GM12891 (cell line): ENCODE results near the gene SLC12A7.

Source experiments
- POLR2A ChIP-seq: IDR thresholded peaks from 2 replicates; pipeline ENCODE4 v1.6.1; 2011; ENCODE audit warnings: low read depth, low read length, control low read depth
- POLR2AphosphoS5 ChIP-seq: IDR thresholded peaks from 2 replicates; pipeline ENCODE4 v1.6.1; 2011; ENCODE audit warnings: low read depth, low read length, control low read depth
- POU2F2 ChIP-seq: IDR thresholded peaks from 2 replicates; pipeline ENCODE4 v1.6.1; 2011; ENCODE audit warnings: low read depth, mild to moderate bottlenecking, control low read depth, low read length, moderate library complexity

- TF ChIP-seq POLR2A (no peak), POLR2AphosphoS5 (no peak), POU2F2 (no peak)
Observed at GRCh38 chr5:1095990-1096363, 15.9 kb downstream of the SLC12A7 start.
